A549 (cell line): ENCODE measurements around the gene CD96. TPM values are rescaled to one million over a fixed set of nuclear protein-coding genes. Genes with fewer than 3 reads are reported as not detected.

Experiments
- ATAC-seq, 2 experiments: fragments of 200-7000 bp in 1 of 2; fragments of >200 bp in 1 of 2; cut with Nextera tagmentation in 1 of 2; cut with Tn5 transposase in 1 of 2; 3 replicates each; pipeline versions ENCODE4 v1.8.0 to v1.9.1; 2018 to 2020; ENCODE audit warnings: mild to moderate bottlenecking in 1 of 2, moderate library complexity in 1 of 2
- CTCF ChIA-PET: fragments of 300-600 bp; sonication (Branson Sonifier 250); formaldehyde crosslinking; extraction: SDS; loops from one replicate; lab custom pipeline; 2021; ENCODE audit warnings: antibody characterized with exemption, inconsistent platforms; lab: Yijun Ruan, JAX
- POLR2A ChIA-PET: fragments of 350-600 bp; formaldehyde crosslinking; extraction: SDS; loops from one replicate; lab custom pipeline; 2021; ENCODE audit warnings: antibody characterized with exemption, inconsistent platforms; lab: Yijun Ruan, JAX
- DNase-seq, 2 experiments: peaks; one replicate each; pipeline versions ENCODE4 v3.0.0 to v3.0.0-alpha.2; 2011 to 2016; ENCODE audit warnings: low read depth in 1 of 2, low spot score in 1 of 2
- FAIRE-seq: peaks from 2 replicates; lab custom pipeline; 2011; peaks lifted over from hg19 to GRCh38; lab: Jason Lieb, UNC
- H3K27ac ChIP-seq, 2 experiments: fragments of >200 bp; sonication (Bioruptor Twin); formaldehyde crosslinking; 3 replicates each; pipeline ENCODE4 v1.5.1; 2016 to 2017
- H3K4me1 ChIP-seq: fragments of >200 bp; sonication (Bioruptor Twin); formaldehyde crosslinking; 3 replicates; pipeline ENCODE4 v1.6.1; 2016
- H3K4me2 ChIP-seq: fragments of >200 bp; sonication (Bioruptor Twin); formaldehyde crosslinking; 3 replicates; pipeline ENCODE4 v1.6.1; 2016
- H3K4me3 ChIP-seq: fragments of >200 bp; sonication (Bioruptor Twin); formaldehyde crosslinking; 3 replicates; pipeline ENCODE4 v1.5.1; 2016
- H3K9me3 ChIP-seq: fragments of >200 bp; sonication (Bioruptor Twin); formaldehyde crosslinking; 3 replicates; pipeline ENCODE4 v1.6.1; 2016
- BHLHE40 ChIP-seq: IDR thresholded peaks from 2 replicates; pipeline ENCODE4 v1.6.1; 2012; ENCODE audit warnings: low read depth, low read length, inconsistent platforms
- CBX8 ChIP-seq: fragments of 200-600 bp; sonication (generic); IDR thresholded peaks from 2 replicates; pipeline ENCODE4 v1.6.1; 2016
- CEBPB ChIP-seq, 2 experiments: fragments of >200 bp in 1 of 2; sonication (Bioruptor Twin) in 1 of 2; formaldehyde crosslinking in 1 of 2; IDR thresholded peaks; 2 replicates each; pipeline ENCODE4 v1.6.1; 2012 to 2016
- CHD4 ChIP-seq: fragments of 200-600 bp; sonication (generic); IDR thresholded peaks from 2 replicates; pipeline ENCODE4 v1.6.1; 2016; ENCODE audit warnings: antibody characterized with exemption, mild to moderate bottlenecking, borderline replicate concordance
- E2F6 ChIP-seq: IDR thresholded peaks from 2 replicates; pipeline ENCODE4 v1.6.1; 2012; ENCODE audit warnings: low read depth, borderline replicate concordance
- EHMT2 ChIP-seq: fragments of 200-600 bp; sonication (generic); IDR thresholded peaks from 2 replicates; pipeline ENCODE4 v1.6.1; 2016; ENCODE audit warnings: antibody characterized with exemption, low read depth, mild to moderate bottlenecking, moderate library complexity
- ELK1 ChIP-seq: fragments of 150-350 bp; IDR thresholded peaks from 2 replicates; pipeline ENCODE4 v1.6.1; 2014; ENCODE audit warnings: low read depth, mild to moderate bottlenecking, low read length
- EP300 ChIP-seq, 2 experiments: fragments of >200 bp; sonication (Bioruptor Twin); formaldehyde crosslinking; IDR thresholded peaks; 2 replicates in 1 of 2; 3 replicates in 1 of 2; pipeline ENCODE4 v1.6.1; 2016 to 2017
- FOSB ChIP-seq: fragments of 250-450 bp; sonication (Bioruptor Pico); IDR thresholded peaks from 2 replicates; pipeline ENCODE4 v1.5.0; 2020; ENCODE audit warnings: mild to moderate bottlenecking, moderate library complexity
- FOSL2 ChIP-seq, 2 experiments: fragments of 450-650 bp in 1 of 2; fragments of >200 bp in 1 of 2; sonication (Bioruptor Twin) in 1 of 2; formaldehyde crosslinking; IDR thresholded peaks; 2 replicates each; pipeline versions ENCODE4 v1.5.0 to v1.6.1; 2016 to 2020; ENCODE audit warnings: mild to moderate bottlenecking in 1 of 2, moderate library complexity in 1 of 2
- HES2 ChIP-seq: fragments of >200 bp; sonication (Bioruptor Twin); formaldehyde crosslinking; IDR thresholded peaks from 2 replicates; pipeline ENCODE4 v1.6.1; 2016
- HOXA7 ChIP-seq: fragments of 250-450 bp; sonication (Bioruptor Pico); IDR thresholded peaks from 2 replicates; pipeline ENCODE4 v1.5.0; 2020; ENCODE audit warnings: mild to moderate bottlenecking, moderate library complexity
- HOXB13 ChIP-seq: fragments of 250-450 bp; sonication (Bioruptor Pico); IDR thresholded peaks from 2 replicates; pipeline ENCODE4 v1.5.0; 2020; ENCODE audit warnings: low read depth, mild to moderate bottlenecking, moderate library complexity
- HOXB5 ChIP-seq: fragments of 250-450 bp; sonication (Bioruptor Pico); IDR thresholded peaks from 2 replicates; pipeline ENCODE4 v1.5.0; 2020; ENCODE audit warnings: mild to moderate bottlenecking, moderate library complexity
- KDM1A ChIP-seq: fragments of 200-600 bp; sonication (generic); IDR thresholded peaks from 2 replicates; pipeline ENCODE4 v1.6.1; 2016; ENCODE audit warnings: low read depth, mild to moderate bottlenecking
- MYC ChIP-seq: IDR thresholded peaks from 2 replicates; pipeline ENCODE4 v1.6.1; 2012; ENCODE audit warnings: mild to moderate bottlenecking, inconsistent platforms, low read length, improper control_type of control experiment, borderline replicate concordance
- NPAS2 ChIP-seq: fragments of 250-450 bp; sonication (Bioruptor Pico); IDR thresholded peaks from 2 replicates; pipeline ENCODE4 v1.8.0; 2022; ENCODE audit warnings: mild to moderate bottlenecking, moderate library complexity, borderline replicate concordance
- RAD21 ChIP-seq, 2 experiments: fragments of >200 bp in 1 of 2; sonication (Bioruptor Twin) in 1 of 2; formaldehyde crosslinking in 1 of 2; IDR thresholded peaks in 1 of 2; conservative IDR thresholded peaks in 1 of 2; 2 replicates in 1 of 2; 3 replicates in 1 of 2; pipeline ENCODE4 v1.6.1; 2012 to 2018; ENCODE audit warnings: inconsistent platforms in 1 of 2
- RFX5 ChIP-seq: fragments of 450-650 bp; IDR thresholded peaks from 2 replicates; pipeline ENCODE4 v1.7.1; 2014; ENCODE audit warnings: antibody characterized with exemption, mild to moderate bottlenecking, moderate library complexity
- SREBF2 ChIP-seq: fragments of 450-650 bp; IDR thresholded peaks from 2 replicates; pipeline ENCODE4 v1.6.1; 2014; ENCODE audit warnings: mild to moderate bottlenecking, moderate library complexity
- USF2 ChIP-seq: fragments of 450-650 bp; IDR thresholded peaks from 2 replicates; pipeline ENCODE4 v1.6.1; 2014; ENCODE audit warnings: antibody characterized with exemption
- ZC3H11A ChIP-seq: fragments of 450-650 bp; IDR thresholded peaks from 2 replicates; pipeline ENCODE4 v1.6.1; 2014; ENCODE audit warnings: antibody characterized with exemption, mild to moderate bottlenecking
- WGBS: methylation state at CpG from one replicate; pipeline ENCODE4 v1.1.6; 2017; ENCODE audit errors: missing lambda C conversion rate; 5-methylcytosine and 5-hydroxymethylcytosine counted together
- polyA plus RNA-seq, 4 experiments: library from polyadenylated mRNA; depleted of rRNA in 3 of 4; stranded (reverse); fragments of >200 nt; fragmentation: RNase III in 1 of 4; extraction: RNeasy Plus Mini Kit Qiagen cat#74134 plus additional on column Dnase treatment in 1 of 4; gene quantifications; 2 replicates in 3 of 4; 3 replicates in 1 of 4; pipeline ENCODE4 v1.2.3, GENCODE V29; 2011 to 2017
- TF ChIP-seq, protein P1 (sequence below): fragments of 200-600 bp; sonication (generic); IDR thresholded peaks from 2 replicates; pipeline ENCODE4 v1.6.1; 2016; ENCODE audit warnings: antibody characterized with exemption, mild to moderate bottlenecking, moderate library complexity
- TF ChIP-seq, protein P2 (sequence below): fragments of >200 bp; sonication (Bioruptor Twin); formaldehyde crosslinking; IDR thresholded peaks from 3 replicates; pipeline ENCODE4 v1.6.1; 2016

CD96 gene
- polyA plus RNA-seq, 2 of the 4 experiments (the other 2 are of a cell fraction) = not detected

DNA sequence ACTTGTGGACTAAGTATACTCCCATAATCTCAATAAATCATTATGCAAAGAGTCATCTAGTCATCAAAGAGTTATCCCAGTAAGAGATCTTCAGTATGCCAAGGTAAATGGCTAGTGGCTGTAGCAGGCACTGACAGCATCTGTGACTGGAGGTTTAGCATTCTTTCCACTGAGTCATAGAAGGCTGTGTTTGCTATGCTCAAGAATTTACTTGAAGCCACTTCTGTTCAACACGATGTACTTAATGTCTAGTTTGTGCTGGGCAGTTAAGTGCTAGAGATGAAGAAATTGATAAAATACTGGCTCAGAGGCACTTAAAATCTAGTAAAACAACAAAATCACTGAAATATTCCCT lies 40.1 kb downstream of the CD96 start (continued):
- TF ChIP-seq EP300 (IDR thresholded peaks at IDR 0.05) = peak in 1 of 2 experiments; percentile 67; a peak in 2 of 5 replicates
- TF ChIP-seq, protein P1, sequence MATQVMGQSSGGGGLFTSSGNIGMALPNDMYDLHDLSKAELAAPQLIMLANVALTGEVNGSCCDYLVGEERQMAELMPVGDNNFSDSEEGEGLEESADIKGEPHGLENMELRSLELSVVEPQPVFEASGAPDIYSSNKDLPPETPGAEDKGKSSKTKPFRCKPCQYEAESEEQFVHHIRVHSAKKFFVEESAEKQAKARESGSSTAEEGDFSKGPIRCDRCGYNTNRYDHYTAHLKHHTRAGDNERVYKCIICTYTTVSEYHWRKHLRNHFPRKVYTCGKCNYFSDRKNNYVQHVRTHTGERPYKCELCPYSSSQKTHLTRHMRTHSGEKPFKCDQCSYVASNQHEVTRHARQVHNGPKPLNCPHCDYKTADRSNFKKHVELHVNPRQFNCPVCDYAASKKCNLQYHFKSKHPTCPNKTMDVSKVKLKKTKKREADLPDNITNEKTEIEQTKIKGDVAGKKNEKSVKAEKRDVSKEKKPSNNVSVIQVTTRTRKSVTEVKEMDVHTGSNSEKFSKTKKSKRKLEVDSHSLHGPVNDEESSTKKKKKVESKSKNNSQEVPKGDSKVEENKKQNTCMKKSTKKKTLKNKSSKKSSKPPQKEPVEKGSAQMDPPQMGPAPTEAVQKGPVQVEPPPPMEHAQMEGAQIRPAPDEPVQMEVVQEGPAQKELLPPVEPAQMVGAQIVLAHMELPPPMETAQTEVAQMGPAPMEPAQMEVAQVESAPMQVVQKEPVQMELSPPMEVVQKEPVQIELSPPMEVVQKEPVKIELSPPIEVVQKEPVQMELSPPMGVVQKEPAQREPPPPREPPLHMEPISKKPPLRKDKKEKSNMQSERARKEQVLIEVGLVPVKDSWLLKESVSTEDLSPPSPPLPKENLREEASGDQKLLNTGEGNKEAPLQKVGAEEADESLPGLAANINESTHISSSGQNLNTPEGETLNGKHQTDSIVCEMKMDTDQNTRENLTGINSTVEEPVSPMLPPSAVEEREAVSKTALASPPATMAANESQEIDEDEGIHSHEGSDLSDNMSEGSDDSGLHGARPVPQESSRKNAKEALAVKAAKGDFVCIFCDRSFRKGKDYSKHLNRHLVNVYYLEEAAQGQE = no peak

GRCh38 chr3:111584744-111585143 lies 42.7 kb downstream of the CD96 start:
- peaks cover 13% of the 10 kb centered on the region; the same call in 2 of the 3 replicates for H3K9me3 ChIP-seq
- TF ChIP-seq NPAS2 (CRISPR knock-in tag) = no peak
- no peak for TF ChIP-seq BHLHE40
- TF ChIP-seq USF2 = no peak
- TF ChIP-seq ELK1 = no peak
- TF ChIP-seq HES2 = no peak
- no peak for TF ChIP-seq EHMT2
- no peak for TF ChIP-seq RFX5
- no peak for TF ChIP-seq RAD21 (conservative IDR thresholded peaks at IDR 0.05 in 1 of 2, IDR thresholded peaks at IDR 0.05 in 1 of 2)
- no peak for TF ChIP-seq HOXB5 (CRISPR knock-in tag)
- TF ChIP-seq CHD4 = no peak
- no peak for TF ChIP-seq HOXB13 (CRISPR knock-in tag)
- TF ChIP-seq, protein P2, sequence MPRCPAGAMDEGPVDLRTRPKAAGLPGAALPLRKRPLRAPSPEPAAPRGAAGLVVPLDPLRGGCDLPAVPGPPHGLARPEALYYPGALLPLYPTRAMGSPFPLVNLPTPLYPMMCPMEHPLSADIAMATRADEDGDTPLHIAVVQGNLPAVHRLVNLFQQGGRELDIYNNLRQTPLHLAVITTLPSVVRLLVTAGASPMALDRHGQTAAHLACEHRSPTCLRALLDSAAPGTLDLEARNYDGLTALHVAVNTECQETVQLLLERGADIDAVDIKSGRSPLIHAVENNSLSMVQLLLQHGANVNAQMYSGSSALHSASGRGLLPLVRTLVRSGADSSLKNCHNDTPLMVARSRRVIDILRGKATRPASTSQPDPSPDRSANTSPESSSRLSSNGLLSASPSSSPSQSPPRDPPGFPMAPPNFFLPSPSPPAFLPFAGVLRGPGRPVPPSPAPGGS = no peak
- TF ChIP-seq ZC3H11A = no peak
- FAIRE-seq (no peak), ATAC-seq (no peak), DNase-seq (no peak)
- CTCF ChIA-PET = no interaction called here
- 92% methylated on average over 1 of the region's 1 CpG for WGBS
- peak overlapping the region; percentile 63 for H3K4me2 ChIP-seq
- H3K27ac ChIP-seq = peak overlapping the region; percentile 82 to 84
- POLR2A ChIA-PET = interaction anchor here (0.8 to 1.0 kb wide), 2 partner anchors 33 to 87 kb away, joined by 3 read pairs; no protein-coding TSS in a partner anchor
- peaks cover 89% of the 10 kb centered on the region for H3K4me1 ChIP-seq
- no peak overlapping the region for H3K4me3 ChIP-seq

DNA sequence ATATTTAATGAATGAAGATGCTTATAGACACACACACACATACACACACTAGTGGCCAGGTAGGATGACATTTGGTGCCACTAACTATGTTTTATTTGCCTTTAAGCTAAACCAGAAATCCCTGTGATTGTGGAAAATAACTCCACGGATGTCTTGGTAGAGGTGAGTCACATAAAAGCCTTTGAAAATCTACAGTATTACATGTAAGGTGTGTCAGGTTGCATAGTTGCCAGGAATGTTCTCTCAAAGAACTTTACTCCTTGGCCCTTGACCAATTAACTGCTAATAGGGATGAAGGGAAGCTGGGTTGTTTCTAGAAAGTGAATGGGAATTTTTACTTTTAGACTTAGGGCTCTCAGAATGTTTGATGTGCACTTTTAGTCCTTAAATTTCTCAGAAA lies 43.2 kb downstream of the CD96 start:
- ChIA-PET CTCF (interaction anchor here (1.0 to 3.3 kb wide), 3 partner anchors 7 to 111 kb away, joined by 3 to 14 read pairs (median 3); no protein-coding TSS in a partner anchor), POLR2A (interaction anchor here (0.7 to 1.0 kb wide), 3 partner anchors 9 to 87 kb away, joined by 3 read pairs; no protein-coding TSS in a partner anchor)
- Histone ChIP-seq H3K27ac (peak overlapping the region; percentile 82 to 84), H3K4me2 (peak overlapping the region; percentile 63), H3K4me1 (peaks cover 89% of the 10 kb centered on the region), H3K9me3 (peaks cover 13% of the 10 kb centered on the region; the same call in 2 of the 3 replicates), H3K4me3 (no peak overlapping the region)
- FAIRE-seq (no peak), ATAC-seq (peak; percentile 14 to 65; a peak in 3 of 6 replicates), DNase-seq (peak; percentile 52 to 70)
- WGBS = 0% methylated on average over 1 of the region's 1 CpG
- TF ChIP-seq FOSB (no peak), KDM1A (no peak), FOSL2 (IDR thresholded peaks at IDR 0.05) (peak; percentile 52), FOSL2 (CRISPR knock-in tag; IDR thresholded peaks at IDR 0.05) (peak; percentile 65), SREBF2 (no peak), HOXA7 (CRISPR knock-in tag) (no peak), CBX8 (no peak), MYC (no peak), CEBPB (IDR thresholded peaks at IDR 0.05) (0 out of 4 replicates have a peak, but pooled peaks of 1 of the 2 experiments have one; percentile 8), E2F6 (no peak), EP300 (IDR thresholded peaks at IDR 0.05) (peak in 1 of 2 experiments; percentile 66; a peak in 1 of 5 replicates), ELK1 (no peak), RFX5 (no peak)
